Measurements from ENCODE around the gene FSIP1.

FSIP1 gene

DNA sequence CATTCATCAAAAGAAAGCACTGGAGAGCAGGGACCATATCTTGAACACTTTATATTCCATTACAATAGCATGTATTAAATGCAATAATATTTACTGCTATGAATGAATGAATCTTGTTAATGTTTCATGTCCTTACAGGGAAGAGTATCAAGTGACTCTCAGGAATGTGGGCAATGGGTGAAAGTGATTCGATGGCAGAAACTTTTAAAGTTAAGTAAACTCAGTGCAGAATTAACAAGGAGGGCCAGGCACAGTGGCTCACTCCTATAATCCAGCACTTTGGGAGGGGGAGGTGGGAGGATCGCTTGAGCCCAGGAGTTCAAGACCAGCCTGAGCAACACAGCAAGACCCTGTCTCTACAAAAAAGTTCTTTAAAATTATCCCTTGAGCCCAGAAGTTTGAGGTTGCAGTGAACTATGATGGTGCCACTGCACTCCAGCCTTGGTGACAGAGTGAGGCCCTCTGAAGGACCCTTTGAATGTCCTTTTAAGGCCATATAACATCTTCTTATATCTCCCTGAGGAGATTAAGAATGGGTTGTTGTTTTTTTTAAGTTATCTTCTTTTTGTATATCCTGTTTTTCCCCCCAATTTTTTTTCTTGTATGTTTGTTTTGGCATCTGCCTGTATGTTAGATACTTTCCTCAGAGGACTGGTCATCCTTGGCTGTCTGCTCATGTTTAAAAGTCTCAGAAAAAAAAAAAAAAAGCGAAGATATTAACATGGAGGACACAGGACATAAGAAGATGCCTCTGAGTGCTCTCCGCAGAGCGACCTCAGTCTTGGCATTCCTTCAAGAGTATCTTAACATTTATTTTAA, 9.6 kb upstream of the FSIP1 start:
- DNase-seq (ENCODE audit: low spot score) = no peak

DNA sequence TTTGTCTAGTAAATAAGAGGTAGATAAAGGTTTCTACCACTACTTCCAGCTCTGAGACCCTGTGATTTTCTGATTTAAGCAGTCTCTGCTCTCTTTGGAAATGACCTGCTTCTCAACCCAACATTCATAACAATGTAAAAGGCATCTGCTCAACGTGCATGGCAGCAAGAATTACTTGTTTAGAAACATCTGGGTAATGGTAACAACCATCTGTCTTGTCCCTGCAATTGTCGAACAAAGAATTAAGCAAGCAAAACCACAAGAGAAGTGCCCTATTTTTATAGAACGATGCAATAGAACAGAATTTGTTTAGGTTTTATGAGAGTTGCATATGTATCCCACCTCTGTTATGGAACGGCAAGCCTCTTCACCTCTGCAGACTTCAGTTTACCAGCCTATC, 7.1 kb upstream of the FSIP1 start:
- DNase-seq (ENCODE audit: low spot score) = no peak

DNA sequence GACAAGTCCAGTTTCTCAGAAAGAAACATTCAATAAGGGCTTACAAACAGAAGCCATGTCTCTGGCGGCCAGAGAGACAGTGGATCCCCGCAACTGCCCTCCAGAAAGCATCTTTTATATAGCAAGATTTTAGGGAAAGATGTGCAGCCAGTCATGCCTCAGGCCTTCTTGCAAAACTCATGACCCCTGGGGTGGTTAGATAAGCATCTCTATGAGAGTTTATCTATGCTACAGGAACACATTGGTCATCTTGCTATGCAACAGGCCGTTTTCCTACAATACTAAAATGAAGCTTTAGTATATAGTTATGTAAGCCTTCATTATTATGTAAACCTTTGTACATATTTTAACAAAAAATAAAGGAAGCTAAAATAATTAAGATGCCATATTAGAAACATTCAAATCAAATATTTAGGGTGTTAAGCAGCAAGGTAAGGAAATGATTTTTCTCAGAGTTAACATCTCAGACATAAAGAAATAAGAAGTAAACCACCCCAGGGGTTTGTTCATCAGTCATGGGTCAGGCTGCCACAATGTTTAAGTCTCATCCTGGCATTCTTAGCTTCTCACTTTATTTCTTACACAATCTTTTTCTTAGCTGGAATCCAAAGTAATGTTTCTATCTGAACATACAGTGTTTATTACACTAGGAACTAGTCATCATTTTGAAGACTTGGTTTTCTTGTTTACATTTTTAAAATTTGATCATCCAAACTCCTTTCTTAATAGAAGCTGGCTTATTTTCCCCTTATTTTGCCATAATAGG, 6.3 kb upstream of the FSIP1 start:
- DNase-seq (ENCODE audit: low spot score) = no peak

GRCh38 chr15:39788108-39788507, 5.5 kb upstream of the FSIP1 start:
- DNase-seq (ENCODE audit: low spot score) = no peak

GRCh38 chr15:39787479-39787878, 4.8 kb upstream of the FSIP1 start:
- no peak for DNase-seq (ENCODE audit: low spot score)

DNA sequence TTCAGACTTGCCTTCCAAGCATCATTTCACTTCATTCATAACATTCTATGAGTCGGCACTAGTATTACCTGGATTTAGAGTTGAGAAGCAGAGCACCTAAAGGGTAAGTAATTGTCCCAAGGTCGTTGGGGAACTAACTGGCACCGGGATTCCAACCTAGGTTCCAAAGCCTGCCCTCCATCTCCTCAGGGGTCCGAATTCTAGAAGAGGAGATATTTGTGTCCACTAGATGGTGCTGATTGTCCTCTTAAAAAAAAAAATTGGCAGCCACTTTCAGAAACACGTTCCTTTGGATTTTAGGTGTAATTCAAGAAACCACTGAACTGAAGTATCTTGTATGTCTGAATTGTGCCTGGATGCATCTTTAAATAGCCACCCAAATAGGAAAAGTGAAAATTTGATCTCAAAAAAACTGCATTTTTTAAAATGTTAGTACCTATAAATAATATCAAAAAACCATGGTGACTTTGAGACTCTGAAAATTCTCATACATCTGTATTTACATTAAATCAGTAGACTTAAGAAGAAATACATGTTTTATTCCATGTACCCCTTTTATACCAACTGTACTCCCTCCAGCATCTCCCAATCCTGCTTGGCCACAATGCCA, 3.9 kb upstream of the FSIP1 start:
- peak; percentile 58 for DNase-seq (ENCODE audit: low spot score)

GRCh38 chr15:39785841-39786240, 3.2 kb upstream of the FSIP1 start:
- peak; percentile 14 for DNase-seq (ENCODE audit: low spot score)

GRCh38 chr15:39785139-39785538, 2.5 kb upstream of the FSIP1 start:
- DNase-seq (ENCODE audit: low spot score) = no peak

- DNase-seq (ENCODE audit: low spot score) = no peak
Measured at GRCh38 chr15:39784638-39785037, 2.0 kb upstream of the FSIP1 start.

- no peak for DNase-seq (ENCODE audit: low spot score)
Measured at GRCh38 chr15:39784125-39784524, 1.5 kb upstream of the FSIP1 start.

- DNase-seq (ENCODE audit: low spot score) = peak; percentile 15
Measured at GRCh38 chr15:39783244-39783820, 691 bp upstream of the FSIP1 start.

DNA sequence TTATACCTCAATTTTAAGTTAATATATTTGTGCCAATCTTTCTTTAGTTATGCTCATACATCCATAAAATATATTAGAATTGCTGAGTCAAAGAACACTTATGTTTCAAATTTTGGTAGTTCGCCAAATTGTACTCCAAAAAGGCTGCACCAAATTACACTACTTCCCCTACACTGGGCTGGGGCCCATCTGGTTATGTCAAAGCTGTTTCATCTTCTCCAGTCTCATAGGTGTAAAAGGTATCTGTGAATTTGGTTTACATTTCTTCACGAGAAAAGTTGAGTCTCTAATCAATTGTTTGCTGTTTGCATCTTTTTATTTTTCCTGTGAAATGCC, 706 bp downstream of the FSIP1 start:
- no peak for DNase-seq (ENCODE audit: low spot score)

- no peak for DNase-seq (ENCODE audit: low spot score)
Measured at GRCh38 chr15:39781147-39781966, 1.3 kb downstream of the FSIP1 start.

- DNase-seq (ENCODE audit: low spot score) = no peak
Measured at GRCh38 chr15:39778021-39778420, 4.6 kb downstream of the FSIP1 start.

DNA sequence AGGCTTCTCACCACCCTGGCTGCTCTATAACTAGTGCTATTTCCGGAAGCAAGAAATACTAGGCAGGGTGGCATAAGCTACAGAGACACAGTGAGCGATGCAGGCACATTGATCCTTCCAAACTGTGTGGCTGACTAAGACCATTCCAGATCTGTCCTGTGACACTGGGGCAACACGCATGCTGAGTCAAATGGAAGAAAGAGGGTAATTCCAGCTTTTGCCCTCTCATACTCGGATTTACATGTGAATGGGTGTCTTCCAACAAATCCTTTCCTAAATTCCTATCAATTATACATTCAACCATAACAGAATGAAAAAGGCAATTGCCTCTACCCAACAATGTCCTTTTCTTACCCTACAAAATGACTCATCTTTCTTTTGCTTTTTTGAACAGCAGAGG, 5.1 kb downstream of the FSIP1 start:
- no peak for DNase-seq (ENCODE audit: low spot score)

DNA sequence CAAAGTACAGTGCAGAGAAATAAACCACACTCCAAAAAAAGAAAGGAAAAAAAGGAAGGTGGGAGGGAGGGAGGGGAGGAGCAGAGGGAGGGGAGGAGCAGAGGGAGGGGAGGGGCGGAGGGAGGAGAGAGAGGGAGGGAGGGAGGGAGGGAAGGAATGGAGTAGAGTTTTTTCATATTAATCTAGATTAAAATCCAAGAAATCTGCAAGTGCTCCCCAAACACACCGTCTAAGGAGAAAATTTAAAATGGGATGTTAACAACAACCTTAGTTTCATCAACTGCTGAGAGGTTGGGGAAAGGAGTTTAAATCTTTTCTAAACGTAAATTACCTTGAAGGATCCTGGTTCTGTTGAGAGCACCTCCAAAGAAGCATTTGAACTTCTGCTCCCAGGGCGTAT, 6.6 kb downstream of the FSIP1 start:
- DNase-seq (ENCODE audit: low spot score) = no peak

- no peak for DNase-seq (ENCODE audit: low spot score)
Measured at GRCh38 chr15:39774688-39775267, 7.9 kb downstream of the FSIP1 start.

GRCh38 chr15:39770748-39771689, 11.6 kb downstream of the FSIP1 start:
- DNase-seq (ENCODE audit: low spot score) = peak; percentile 9

DNA sequence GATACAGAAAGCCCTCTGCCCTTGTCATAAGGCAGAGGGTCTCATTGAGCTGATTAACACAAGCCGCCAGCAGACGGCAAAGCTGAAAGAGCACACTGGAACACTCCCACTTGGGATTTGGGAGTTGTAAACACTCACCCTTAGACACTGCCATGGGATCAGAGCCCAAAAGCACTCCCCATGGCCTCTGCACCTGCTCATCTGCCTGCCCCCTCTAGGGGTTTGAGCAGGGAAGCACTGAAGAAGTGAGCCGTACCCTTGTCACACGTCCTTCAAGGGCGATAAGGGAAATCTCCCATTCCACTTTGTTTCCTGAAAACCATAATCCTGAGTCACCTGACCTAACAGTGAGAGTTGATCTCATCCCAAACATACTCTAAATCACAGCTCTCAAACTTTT, 14.7 kb downstream of the FSIP1 start:
- no peak for DNase-seq (ENCODE audit: low spot score)

DNA sequence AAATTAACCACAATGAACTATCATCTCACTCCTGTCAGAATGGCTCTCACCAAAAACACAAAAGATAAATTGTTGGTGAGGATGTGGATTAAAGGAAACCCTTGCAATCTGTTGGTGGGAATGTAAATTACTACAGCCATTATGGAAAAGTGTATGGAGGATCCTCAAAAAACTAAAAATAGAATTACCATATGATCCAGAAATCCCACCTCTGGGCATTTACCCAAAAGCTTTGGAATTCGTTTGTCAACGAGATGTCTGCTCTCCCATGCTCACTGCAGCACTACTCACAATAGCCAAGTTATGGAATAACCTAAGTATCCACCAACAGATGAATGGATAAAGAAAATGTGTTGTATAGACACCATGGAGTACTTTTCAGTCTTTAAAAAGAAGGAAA, 21.6 kb downstream of the FSIP1 start:
- DNase-seq (ENCODE audit: low spot score) = no peak
